ENCODE results near the gene KSR1. TPM values are rescaled to one million over a fixed set of nuclear protein-coding genes. Genes with fewer than 3 reads are reported as not detected.

KSR1 gene
- total and polyA plus RNA-seq, 10 of the 15 experiments (the other 5 are each of a cell fraction or from before 2014, with no cell fraction given) = 0.97 to 66.6 (median 22.9) TPM

GRCh38 chr17:27544350-27545131 lies 88.3 kb downstream of the KSR1 start (continued):
- no peak for TF ChIP-seq NFXL1 (IDR thresholded peaks at IDR 0.05; ENCODE audit: borderline replicate concordance)
- TF ChIP-seq TAF1 (IDR thresholded peaks at IDR 0.05; ENCODE audit: borderline replicate concordance, low read depth, low read length) = no peak
- TF ChIP-seq EP300 (IDR thresholded peaks at IDR 0.05; ENCODE audit: borderline replicate concordance in 1 of 2, control insufficient read depth in 1 of 2, low read depth in 2 of 2, low read length in 2 of 2) = peak; percentile 90 to 95
- peak; percentile 52; the same call in 1 of the 2 replicates for TF ChIP-seq MYB (IDR thresholded peaks at IDR 0.05; ENCODE audit: borderline replicate concordance, low read depth, low read length)
- TF ChIP-seq SIX5 (IDR thresholded peaks at IDR 0.05; ENCODE audit: low read depth, low read length, severe bottlenecking) = no peak
- TF ChIP-seq, protein P1, sequence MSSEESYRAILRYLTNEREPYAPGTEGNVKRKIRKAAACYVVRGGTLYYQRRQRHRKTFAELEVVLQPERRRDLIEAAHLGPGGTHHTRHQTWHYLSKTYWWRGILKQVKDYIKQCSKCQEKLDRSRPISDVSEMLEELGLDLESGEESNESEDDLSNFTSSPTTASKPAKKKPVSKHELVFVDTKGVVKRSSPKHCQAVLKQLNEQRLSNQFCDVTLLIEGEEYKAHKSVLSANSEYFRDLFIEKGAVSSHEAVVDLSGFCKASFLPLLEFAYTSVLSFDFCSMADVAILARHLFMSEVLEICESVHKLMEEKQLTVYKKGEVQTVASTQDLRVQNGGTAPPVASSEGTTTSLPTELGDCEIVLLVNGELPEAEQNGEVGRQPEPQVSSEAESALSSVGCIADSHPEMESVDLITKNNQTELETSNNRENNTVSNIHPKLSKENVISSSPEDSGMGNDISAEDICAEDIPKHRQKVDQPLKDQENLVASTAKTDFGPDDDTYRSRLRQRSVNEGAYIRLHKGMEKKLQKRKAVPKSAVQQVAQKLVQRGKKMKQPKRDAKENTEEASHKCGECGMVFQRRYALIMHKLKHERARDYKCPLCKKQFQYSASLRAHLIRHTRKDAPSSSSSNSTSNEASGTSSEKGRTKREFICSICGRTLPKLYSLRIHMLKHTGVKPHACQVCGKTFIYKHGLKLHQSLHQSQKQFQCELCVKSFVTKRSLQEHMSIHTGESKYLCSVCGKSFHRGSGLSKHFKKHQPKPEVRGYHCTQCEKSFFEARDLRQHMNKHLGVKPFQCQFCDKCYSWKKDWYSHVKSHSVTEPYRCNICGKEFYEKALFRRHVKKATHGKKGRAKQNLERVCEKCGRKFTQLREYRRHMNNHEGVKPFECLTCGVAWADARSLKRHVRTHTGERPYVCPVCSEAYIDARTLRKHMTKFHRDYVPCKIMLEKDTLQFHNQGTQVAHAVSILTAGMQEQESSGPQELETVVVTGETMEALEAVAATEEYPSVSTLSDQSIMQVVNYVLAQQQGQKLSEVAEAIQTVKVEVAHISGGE (CRISPR knock-in tag; IDR thresholded peaks at IDR 0.05) = no peak
- TF ChIP-seq CHD2 (IDR thresholded peaks at IDR 0.05; ENCODE audit: borderline replicate concordance, low read depth, low read length) = peak; percentile 54; the same call in 1 of the 2 replicates
- no peak for TF ChIP-seq IRF3 (IDR thresholded peaks at IDR 0.05)
- TF ChIP-seq LARP7 (IDR thresholded peaks at IDR 0.05) = no peak
- peak; percentile 84; the same call in 2 of the 3 replicates for TF ChIP-seq POU2F2 (IDR thresholded peaks at IDR 0.05; ENCODE audit: borderline replicate concordance, low read depth, low read length)
- peak; percentile 80; the same call in 1 of the 2 replicates for TF ChIP-seq TCF3 (IDR thresholded peaks at IDR 0.05; ENCODE audit: borderline replicate concordance, insufficient read depth, low read depth, low read length)
- TF ChIP-seq EZH2 (IDR thresholded peaks at IDR 0.05; ENCODE audit: borderline replicate concordance, control insufficient read depth, low read depth, low read length) = no peak
- TF ChIP-seq, protein P2, sequence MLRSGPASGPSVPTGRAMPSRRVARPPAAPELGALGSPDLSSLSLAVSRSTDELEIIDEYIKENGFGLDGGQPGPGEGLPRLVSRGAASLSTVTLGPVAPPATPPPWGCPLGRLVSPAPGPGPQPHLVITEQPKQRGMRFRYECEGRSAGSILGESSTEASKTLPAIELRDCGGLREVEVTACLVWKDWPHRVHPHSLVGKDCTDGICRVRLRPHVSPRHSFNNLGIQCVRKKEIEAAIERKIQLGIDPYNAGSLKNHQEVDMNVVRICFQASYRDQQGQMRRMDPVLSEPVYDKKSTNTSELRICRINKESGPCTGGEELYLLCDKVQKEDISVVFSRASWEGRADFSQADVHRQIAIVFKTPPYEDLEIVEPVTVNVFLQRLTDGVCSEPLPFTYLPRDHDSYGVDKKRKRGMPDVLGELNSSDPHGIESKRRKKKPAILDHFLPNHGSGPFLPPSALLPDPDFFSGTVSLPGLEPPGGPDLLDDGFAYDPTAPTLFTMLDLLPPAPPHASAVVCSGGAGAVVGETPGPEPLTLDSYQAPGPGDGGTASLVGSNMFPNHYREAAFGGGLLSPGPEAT (IDR thresholded peaks at IDR 0.05; ENCODE audit: low read depth) = peak; percentile 95
- peak; percentile 85; the same call in 1 of the 2 replicates for TF ChIP-seq CHD1 (IDR thresholded peaks at IDR 0.05; ENCODE audit: low read depth, low read length)
- TF ChIP-seq RBBP5 (conservative IDR thresholded peaks at IDR 0.05) = no peak
- TF ChIP-seq NRF1 (conservative IDR thresholded peaks at IDR 0.05; ENCODE audit: low read depth, low read length) = no peak
- peak; percentile 100 for TF ChIP-seq EED (IDR thresholded peaks at IDR 0.05; ENCODE audit: low read depth)
- peak; percentile 84 for TF ChIP-seq CBX5 (IDR thresholded peaks at IDR 0.05; ENCODE audit: low read depth)
- no peak for TF ChIP-seq PAX8 (IDR thresholded peaks at IDR 0.05)
- TF ChIP-seq MTA3 (IDR thresholded peaks at IDR 0.05; ENCODE audit: borderline replicate concordance, low read length) = peak; percentile 98
- no peak for TF ChIP-seq POLR2AphosphoS2 (IDR thresholded peaks at IDR 0.05; ENCODE audit: low read depth, low read length)
- TF ChIP-seq SMAD5 (IDR thresholded peaks at IDR 0.05; ENCODE audit: low read depth) = no peak

Data from GM12878 (cell line).